Activated naive CD4-positive, alpha-beta T cell treated with anti-CD3 and anti-CD28 coated beads for 36 hours (primary cell): ENCODE data around the gene PANK2. TPM values are rescaled to one million over a fixed set of nuclear protein-coding genes. Genes with fewer than 3 reads are reported as not detected.

Experiments
- CTCF ChIA-PET: fragments of 350-600 bp; sonication (Branson Sonifier 250); formaldehyde crosslinking; loops from one replicate; lab custom pipeline; 2021; ENCODE audit warnings: antibody characterized with exemption; lab: Charles Lee
- DNase-seq: peaks from one replicate; pipeline ENCODE4 v3.0.0-alpha.2; 2020
- H3K27ac Mint-ChIP-seq: one replicate; pipeline ENCODE4 v1.8.0; 2021; ENCODE audit warnings: mild to moderate bottlenecking, mixed read lengths
- H3K27me3 Mint-ChIP-seq: one replicate; pipeline ENCODE4 v1.8.0; 2021; ENCODE audit warnings: low read depth, mixed read lengths
- H3K36me3 Mint-ChIP-seq: one replicate; pipeline ENCODE4 v1.8.0; 2021; ENCODE audit warnings: low read depth, mixed read lengths
- H3K4me1 Mint-ChIP-seq: one replicate; pipeline ENCODE4 v1.8.0; 2021; ENCODE audit warnings: low read depth, mixed read lengths
- H3K4me3 Mint-ChIP-seq: one replicate; pipeline ENCODE4 v1.8.0; 2021; ENCODE audit warnings: mild to moderate bottlenecking, moderate library complexity, mixed read lengths
- H3K9me3 Mint-ChIP-seq: one replicate; pipeline ENCODE4 v1.8.0; 2021; ENCODE audit warnings: mixed read lengths
- intact Hi-C: fragments of 100-400 bp; cut with micrococcal nuclease; formaldehyde crosslinking; loops from one replicate; pipeline ENCODE4 v1.15.1; 2023
- total RNA-seq, 2 experiments: library from RNA; stranded (reverse); gene quantifications; one replicate each; pipeline ENCODE4 v1.2.3, GENCODE V29; 2021

PANK2 gene
- total RNA-seq, 2 experiments from 2014 or later, result 39.8 to 44.7 TPM

GRCh38 chr20:3924304-3925112 is 35.3 kb downstream of the PANK2 start:
- Mint-ChIP-seq H3K4me3 (no peak overlapping the region), H3K4me1 (peaks cover 40% of the 10 kb centered on the region), H3K9me3 (no peaks in the 10 kb centered on the region), H3K27ac (peak overlapping the region; percentile 75), H3K27me3 (no peaks in the 10 kb centered on the region), H3K36me3 (peaks cover 20% of the 10 kb centered on the region)
- no peak for DNase-seq
- CTCF ChIA-PET, result no interaction called here
- intact Hi-C loops, result loop anchor here (5.0 kb wide), 1 partner anchor 32 kb away; no protein-coding TSS in a partner anchor

- Mint-ChIP-seq H3K27me3 (no peaks in the 10 kb centered on the region), H3K9me3 (no peaks in the 10 kb centered on the region), H3K4me1 (peaks cover 44% of the 10 kb centered on the region), H3K27ac (peak overlapping the region; percentile 75), H3K36me3 (peaks cover 18% of the 10 kb centered on the region), H3K4me3 (peak overlapping the region; percentile 27)
- CTCF ChIA-PET, result interaction anchor here (0.8 kb wide), 1 partner anchor 167 kb away, joined by 3 read pairs; no protein-coding TSS in a partner anchor
- intact Hi-C loops, result loop anchor here (5.0 kb wide), 1 partner anchor 33 kb away; no protein-coding TSS in a partner anchor
- DNase-seq, result no peak
Measured at GRCh38 chr20:3925113-3925695, 36.0 kb downstream of the PANK2 start.

GRCh38 chr20:3925899-3926638 is 36.9 kb downstream of the PANK2 start:
- Mint-ChIP-seq H3K4me3 (no peak overlapping the region), H3K9me3 (no peaks in the 10 kb centered on the region), H3K36me3 (peaks cover 18% of the 10 kb centered on the region), H3K27ac (peak overlapping the region; percentile 61), H3K27me3 (no peaks in the 10 kb centered on the region), H3K4me1 (peaks cover 44% of the 10 kb centered on the region)
- CTCF ChIA-PET, result interaction anchor here (0.8 to 1.2 kb wide), 3 partner anchors 9 to 182 kb away, joined by 3 to 5 read pairs (median 3); no protein-coding TSS in a partner anchor
- intact Hi-C loops, result loop anchor here (5.0 kb wide), 1 partner anchor 34 kb away; no protein-coding TSS in a partner anchor
- DNase-seq, result no peak

- H3K27ac Mint-ChIP-seq, result peak overlapping the region; percentile 51
- H3K9me3 Mint-ChIP-seq, result no peaks in the 10 kb centered on the region
- no peak for DNase-seq
- intact Hi-C loops, result loop anchor here (5.0 kb wide), 1 partner anchor 35 kb away; no protein-coding TSS in a partner anchor
- H3K4me3 Mint-ChIP-seq, result no peak overlapping the region
- H3K36me3 Mint-ChIP-seq, result peaks cover 11% of the 10 kb centered on the region
- CTCF ChIA-PET, result interaction anchor here (0.6 to 1.2 kb wide), 2 partner anchors 44 to 115 kb away, joined by 3 read pairs; no protein-coding TSS in a partner anchor
- H3K27me3 Mint-ChIP-seq, result no peaks in the 10 kb centered on the region
- peaks cover 49% of the 10 kb centered on the region for H3K4me1 Mint-ChIP-seq
Measured at GRCh38 chr20:3927486-3928291, 38.5 kb downstream of the PANK2 start.

GRCh38 chr20:3929713-3930060 is 40.5 kb downstream of the PANK2 start:
- DNase-seq, result no peak
- CTCF ChIA-PET, result interaction anchor here (0.9 to 1.4 kb wide), 2 partner anchors 9 to 155 kb away, joined by 3 read pairs; no protein-coding TSS in a partner anchor
- Mint-ChIP-seq H3K36me3 (peaks cover 10% of the 10 kb centered on the region), H3K4me3 (no peak overlapping the region), H3K9me3 (no peaks in the 10 kb centered on the region), H3K4me1 (peaks cover 38% of the 10 kb centered on the region), H3K27me3 (no peaks in the 10 kb centered on the region), H3K27ac (no peak overlapping the region)
- intact Hi-C loops, result loop anchor here (5.0 kb wide), 1 partner anchor 37 kb away; no protein-coding TSS in a partner anchor

GRCh38 chr20:3930265-3931206 is 41.3 kb downstream of the PANK2 start:
- no peaks in the 10 kb centered on the region for H3K9me3 Mint-ChIP-seq
- CTCF ChIA-PET, result interaction anchor here (1.4 kb wide), 1 partner anchor 10 kb away, joined by 3 read pairs; no protein-coding TSS in a partner anchor
- intact Hi-C loops, result no loop called here
- H3K4me3 Mint-ChIP-seq, result no peak overlapping the region
- peaks cover 38% of the 10 kb centered on the region for H3K4me1 Mint-ChIP-seq
- DNase-seq, result no peak
- no peak overlapping the region for H3K27ac Mint-ChIP-seq
- no peaks in the 10 kb centered on the region for H3K27me3 Mint-ChIP-seq
- H3K36me3 Mint-ChIP-seq, result peaks cover 10% of the 10 kb centered on the region

- Mint-ChIP-seq H3K36me3 (peaks cover 7% of the 10 kb centered on the region), H3K4me1 (peaks cover 31% of the 10 kb centered on the region), H3K9me3 (no peaks in the 10 kb centered on the region), H3K27ac (no peak overlapping the region), H3K27me3 (no peaks in the 10 kb centered on the region), H3K4me3 (no peak overlapping the region)
- DNase-seq, result no peak
- intact Hi-C loops, result no loop called here
- CTCF ChIA-PET, result no interaction called here
Measured at GRCh38 chr20:3931664-3932063, 42.5 kb downstream of the PANK2 start.

- intact Hi-C loops, result no loop called here
- CTCF ChIA-PET, result no interaction called here
- H3K4me3 Mint-ChIP-seq, result no peak overlapping the region
- peaks cover 28% of the 10 kb centered on the region for H3K4me1 Mint-ChIP-seq
- no peak overlapping the region for H3K27ac Mint-ChIP-seq
- no peak for DNase-seq
- H3K9me3 Mint-ChIP-seq, result no peaks in the 10 kb centered on the region
- peaks cover 7% of the 10 kb centered on the region for H3K36me3 Mint-ChIP-seq
- H3K27me3 Mint-ChIP-seq, result no peaks in the 10 kb centered on the region
Measured at GRCh38 chr20:3932277-3932676, 43.1 kb downstream of the PANK2 start.

GRCh38 chr20:3932681-3933080 is 43.5 kb downstream of the PANK2 start:
- DNase-seq, result no peak
- CTCF ChIA-PET, result no interaction called here
- intact Hi-C loops, result no loop called here
- Mint-ChIP-seq H3K27me3 (no peaks in the 10 kb centered on the region), H3K27ac (no peak overlapping the region), H3K9me3 (no peaks in the 10 kb centered on the region), H3K36me3 (peaks cover 7% of the 10 kb centered on the region), H3K4me1 (peaks cover 25% of the 10 kb centered on the region), H3K4me3 (no peak overlapping the region)

GRCh38 chr20:3933218-3933617 is 44.0 kb downstream of the PANK2 start:
- intact Hi-C loops, result no loop called here
- peaks cover 6% of the 10 kb centered on the region for H3K36me3 Mint-ChIP-seq
- peaks cover 20% of the 10 kb centered on the region for H3K4me1 Mint-ChIP-seq
- no peak overlapping the region for H3K27ac Mint-ChIP-seq
- DNase-seq, result no peak
- H3K27me3 Mint-ChIP-seq, result no peaks in the 10 kb centered on the region
- no peak overlapping the region for H3K4me3 Mint-ChIP-seq
- no peaks in the 10 kb centered on the region for H3K9me3 Mint-ChIP-seq
- CTCF ChIA-PET, result no interaction called here

GRCh38 chr20:3934624-3935023 is 45.4 kb downstream of the PANK2 start:
- intact Hi-C loops, result no loop called here
- CTCF ChIA-PET, result interaction anchor here (0.6 to 1.1 kb wide), 2 partner anchors 91 to 150 kb away, joined by 3 to 5 read pairs; no protein-coding TSS in a partner anchor
- Mint-ChIP-seq H3K4me3 (no peak overlapping the region), H3K4me1 (peaks cover 20% of the 10 kb centered on the region), H3K27me3 (no peaks in the 10 kb centered on the region), H3K27ac (no peak overlapping the region), H3K9me3 (peaks cover 7% of the 10 kb centered on the region), H3K36me3 (peaks cover 12% of the 10 kb centered on the region)
- DNase-seq, result no peak
